HEK293 (cell line): Measurements from ENCODE around the gene ADM5.

Source experiments
- CTCF ChIA-PET: fragments of 350-600 bp; formaldehyde crosslinking; extraction: SDS; loops from one replicate; lab custom pipeline; 2021; ENCODE audit warnings: antibody characterized with exemption; lab: Yijun Ruan, JAX
- POLR2A ChIA-PET: fragments of 300-600 bp; formaldehyde crosslinking; extraction: SDS; loops from one replicate; lab custom pipeline; 2020; ENCODE audit warnings: antibody characterized with exemption, inconsistent platforms; lab: Yijun Ruan, JAX
- H3K27ac ChIP-seq: fragments of 200-500 bp; sonication (Bioruptor generic); 2 replicates; pipeline ENCODE4 v1.5.1; 2014; ENCODE audit warnings: low read depth, low read length, control low read depth, inconsistent platforms; ENCODE audit errors: extremely low read depth
- H3K36me3 ChIP-seq, 2 experiments: fragments of 200-500 bp in 1 of 2; sonication (Bioruptor generic) in 1 of 2; 1 replicate in 1 of 2; 2 replicates in 1 of 2; pipeline ENCODE4 v1.5.1; 2014 to 2017; ENCODE audit warnings: inconsistent platforms in 2 of 2, low read length in 2 of 2; ENCODE audit not compliant: control insufficient read depth in 2 of 2, insufficient read depth in 1 of 2
- H3K4me1 ChIP-seq: fragments of 200-500 bp; sonication (Bioruptor generic); 2 replicates; pipeline ENCODE4 v1.5.1; 2014; ENCODE audit warnings: mild to moderate bottlenecking, low read length, inconsistent platforms; ENCODE audit not compliant: control insufficient read depth, insufficient read depth
- H3K4me3 ChIP-seq: 2 replicates; pipeline ENCODE4 v1.5.1; 2011; ENCODE audit warnings: low read depth, mild to moderate bottlenecking, control low read depth, low read length, moderate library complexity
- H3K9me3 ChIP-seq: fragments of 200-500 bp; sonication (Bioruptor generic); 2 replicates; pipeline ENCODE4 v1.5.1; 2014; ENCODE audit warnings: low read depth, low read length, inconsistent platforms; ENCODE audit not compliant: control insufficient read depth, insufficient read depth
- HIC1 ChIP-seq: fragments of 450-650 bp; formaldehyde crosslinking; IDR thresholded peaks from 2 replicates; pipeline ENCODE4 v1.5.1; 2016; ENCODE audit warnings: missing biosample characterization, missing genetic modification characterization
- HOXD13 ChIP-seq: sonication (generic); formaldehyde crosslinking; IDR thresholded peaks from 2 replicates; pipeline ENCODE4 v1.8.0; 2022; ENCODE audit warnings: missing genetic modification reagents, borderline replicate concordance
- OVOL3 ChIP-seq: fragments of 450-650 bp; formaldehyde crosslinking; IDR thresholded peaks from 2 replicates; pipeline ENCODE4 v1.5.1; 2016; ENCODE audit warnings: missing biosample characterization, missing genetic modification characterization
- PRDM1 ChIP-seq: fragments of 450-650 bp; formaldehyde crosslinking; IDR thresholded peaks from 2 replicates; pipeline ENCODE4; 2016; ENCODE audit warnings: missing biosample characterization, missing genetic modification characterization
- SETDB1 ChIP-seq: IDR thresholded peaks from one replicate; pipeline ENCODE4 v1.6.1; 2017; ENCODE audit warnings: mild to moderate bottlenecking, low read length, moderate library complexity, mixed read lengths; ENCODE audit not compliant: insufficient read length
- SP3 ChIP-seq: fragments of 450-650 bp; formaldehyde crosslinking; IDR thresholded peaks from 2 replicates; pipeline ENCODE4 v1.5.1; 2016; ENCODE audit warnings: missing biosample characterization, missing genetic modification characterization
- TSHZ1 ChIP-seq: fragments of 450-650 bp; formaldehyde crosslinking; IDR thresholded peaks from 2 replicates; pipeline ENCODE4 v1.5.1; 2016; ENCODE audit warnings: missing biosample characterization, missing genetic modification characterization, borderline replicate concordance
- ZBTB17 ChIP-seq: fragments of 450-650 bp; formaldehyde crosslinking; IDR thresholded peaks from 2 replicates; pipeline ENCODE4 v1.5.1; 2016; ENCODE audit warnings: missing biosample characterization, missing genetic modification characterization
- ZNF138 ChIP-seq: fragments of 450-650 bp; formaldehyde crosslinking; IDR thresholded peaks from 2 replicates; pipeline ENCODE4 v1.5.1; 2016; ENCODE audit warnings: missing biosample characterization, missing genetic modification characterization, borderline replicate concordance
- ZNF2 ChIP-seq: fragments of 450-650 bp; formaldehyde crosslinking; IDR thresholded peaks from 2 replicates; pipeline ENCODE4 v1.5.1; 2016; ENCODE audit warnings: missing biosample characterization, missing genetic modification characterization
- ZNF274 ChIP-seq, 2 experiments: fragments of 200-500 bp in 1 of 2; fragments of 450-650 bp in 1 of 2; sonication (Bioruptor generic) in 1 of 2; formaldehyde crosslinking in 1 of 2; IDR thresholded peaks; 2 replicates each; pipeline versions ENCODE4 v1.5.1 to v1.6.1; 2014 to 2016; ENCODE audit warnings: borderline replicate concordance in 1 of 2, inconsistent platforms in 1 of 2, low read length in 1 of 2, missing biosample characterization in 1 of 2, missing genetic modification characterization in 1 of 2
- ZNF366 ChIP-seq: fragments of 450-650 bp; formaldehyde crosslinking; conservative IDR thresholded peaks from 2 replicates; pipeline ENCODE4 v1.5.1; 2016; ENCODE audit warnings: missing biosample characterization, missing genetic modification characterization
- ZNF391 ChIP-seq: fragments of 450-650 bp; formaldehyde crosslinking; IDR thresholded peaks from 2 replicates; pipeline ENCODE4 v1.5.1; 2016; ENCODE audit warnings: low read depth, missing biosample characterization, missing genetic modification characterization, borderline replicate concordance
- ZNF48 ChIP-seq: fragments of 450-650 bp; formaldehyde crosslinking; IDR thresholded peaks from 2 replicates; pipeline ENCODE4 v1.5.1; 2016; ENCODE audit warnings: missing biosample characterization, missing genetic modification characterization
- ZNF530 ChIP-seq: fragments of 450-650 bp; formaldehyde crosslinking; IDR thresholded peaks from 2 replicates; pipeline ENCODE4 v1.5.1; 2016; ENCODE audit warnings: low read depth, missing biosample characterization, missing genetic modification characterization
- ZNF747 ChIP-seq: fragments of 450-650 bp; formaldehyde crosslinking; IDR thresholded peaks from 2 replicates; pipeline ENCODE4 v1.5.1; 2016; ENCODE audit warnings: missing biosample characterization, missing genetic modification characterization
- ZNF785 ChIP-seq: fragments of 450-650 bp; formaldehyde crosslinking; IDR thresholded peaks from 2 replicates; pipeline ENCODE4 v1.5.1; 2016; ENCODE audit warnings: missing biosample characterization, missing genetic modification characterization
- ZXDB ChIP-seq: fragments of 450-650 bp; formaldehyde crosslinking; IDR thresholded peaks from 2 replicates; pipeline ENCODE4 v1.5.1; 2016; ENCODE audit warnings: missing biosample characterization, missing genetic modification characterization
- TF ChIP-seq, protein P1 (sequence below): fragments of 450-650 bp; formaldehyde crosslinking; IDR thresholded peaks from 2 replicates; pipeline ENCODE4 v1.5.1; 2017; ENCODE audit warnings: missing biosample characterization, mild to moderate bottlenecking, missing genetic modification characterization, moderate library complexity
- TF ChIP-seq, protein P2 (sequence below): fragments of 450-650 bp; formaldehyde crosslinking; IDR thresholded peaks from 2 replicates; pipeline ENCODE4 v1.5.1; 2016; ENCODE audit warnings: missing biosample characterization, missing genetic modification characterization
- TF ChIP-seq, protein P3 (sequence below): fragments of 450-650 bp; IDR thresholded peaks from 2 replicates; pipeline ENCODE4 v1.5.1; 2018; ENCODE audit warnings: missing biosample characterization, missing genetic modification characterization

Gene ADM5

DNA sequence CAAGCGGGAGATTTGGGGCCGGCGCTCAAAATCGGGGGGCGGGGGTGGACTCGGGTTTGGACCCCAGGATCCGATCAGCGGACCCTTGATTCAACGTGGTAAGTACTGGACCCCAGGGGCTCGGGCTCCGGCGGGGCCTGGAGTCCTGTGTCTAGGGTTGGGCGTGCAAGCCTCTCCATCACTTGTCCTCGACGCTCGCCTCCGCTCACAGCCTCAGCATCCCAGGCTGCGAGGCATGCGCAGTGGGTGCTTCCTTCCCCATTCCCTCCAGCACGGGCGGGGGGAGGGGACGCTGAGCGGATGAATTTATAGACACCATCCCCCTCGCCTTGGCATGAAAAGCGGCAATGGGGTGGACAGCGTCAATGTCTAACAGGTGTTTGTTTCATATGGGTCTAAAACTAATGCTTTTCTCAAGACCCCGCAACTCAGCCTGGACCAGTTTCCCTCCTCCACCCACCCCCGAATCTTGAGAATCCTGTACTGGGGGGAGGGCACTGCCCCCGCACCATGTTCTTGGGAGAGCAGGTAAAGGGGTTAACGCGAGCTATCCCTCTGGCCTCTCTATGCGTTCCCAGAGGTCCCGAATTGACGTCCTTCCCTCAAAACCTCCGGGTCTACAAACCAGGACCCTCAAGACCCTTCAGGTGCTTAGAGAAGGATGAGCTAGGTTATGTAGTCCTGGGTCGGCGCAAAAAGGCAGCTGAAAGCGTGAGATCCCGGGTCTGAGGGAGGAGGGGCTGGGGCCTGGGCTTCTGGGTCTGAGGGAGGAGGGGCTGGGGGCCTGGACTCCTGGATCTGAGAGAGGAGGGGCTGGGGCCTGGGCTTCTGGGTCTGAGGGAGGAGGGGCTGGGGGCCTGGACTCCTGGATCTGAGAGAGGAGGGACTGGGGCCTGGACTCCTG, 2.1 kb downstream of the ADM5 start (continued):
- TF ChIP-seq ZNF274 (IDR thresholded peaks at IDR 0.05; ENCODE audit: low read length) (no peak), ZNF274 (tag by site-specific recombination; IDR thresholded peaks at IDR 0.05; ENCODE audit: borderline replicate concordance) (no peak), ZNF785 (tag by site-specific recombination) (no peak), HOXD13 (CRISPR knock-in tag) (no peak), ZXDB (no peak), SP3 (tag by site-specific recombination) (0 out of 2 replicates have a peak, but pooled peaks have one; percentile 9), ZBTB17 (no peak), ZNF138 (tag by site-specific recombination) (no peak), PRDM1 (tag by site-specific recombination) (no peak), ZNF2 (no peak), OVOL3 (tag by site-specific recombination) (no peak), TSHZ1 (tag by site-specific recombination) (no peak), SETDB1 (no peak), ZNF747 (tag by site-specific recombination) (no peak), ZNF391 (no peak), ZNF366 (tag by site-specific recombination) (0 out of 2 replicates have a peak, but pooled peaks have one; percentile 27)
- TF ChIP-seq, protein P1, sequence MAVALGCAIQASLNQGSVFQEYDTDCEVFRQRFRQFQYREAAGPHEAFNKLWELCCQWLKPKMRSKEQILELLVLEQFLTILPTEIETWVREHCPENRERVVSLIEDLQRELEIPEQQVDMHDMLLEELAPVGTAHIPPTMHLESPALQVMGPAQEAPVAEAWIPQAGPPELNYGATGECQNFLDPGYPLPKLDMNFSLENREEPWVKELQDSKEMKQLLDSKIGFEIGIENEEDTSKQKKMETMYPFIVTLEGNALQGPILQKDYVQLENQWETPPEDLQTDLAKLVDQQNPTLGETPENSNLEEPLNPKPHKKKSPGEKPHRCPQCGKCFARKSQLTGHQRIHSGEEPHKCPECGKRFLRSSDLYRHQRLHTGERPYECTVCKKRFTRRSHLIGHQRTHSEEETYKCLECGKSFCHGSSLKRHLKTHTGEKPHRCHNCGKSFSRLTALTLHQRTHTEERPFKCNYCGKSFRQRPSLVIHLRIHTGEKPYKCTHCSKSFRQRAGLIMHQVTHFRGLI (tag by site-specific recombination): peak; percentile 73
- TF ChIP-seq, protein P2, sequence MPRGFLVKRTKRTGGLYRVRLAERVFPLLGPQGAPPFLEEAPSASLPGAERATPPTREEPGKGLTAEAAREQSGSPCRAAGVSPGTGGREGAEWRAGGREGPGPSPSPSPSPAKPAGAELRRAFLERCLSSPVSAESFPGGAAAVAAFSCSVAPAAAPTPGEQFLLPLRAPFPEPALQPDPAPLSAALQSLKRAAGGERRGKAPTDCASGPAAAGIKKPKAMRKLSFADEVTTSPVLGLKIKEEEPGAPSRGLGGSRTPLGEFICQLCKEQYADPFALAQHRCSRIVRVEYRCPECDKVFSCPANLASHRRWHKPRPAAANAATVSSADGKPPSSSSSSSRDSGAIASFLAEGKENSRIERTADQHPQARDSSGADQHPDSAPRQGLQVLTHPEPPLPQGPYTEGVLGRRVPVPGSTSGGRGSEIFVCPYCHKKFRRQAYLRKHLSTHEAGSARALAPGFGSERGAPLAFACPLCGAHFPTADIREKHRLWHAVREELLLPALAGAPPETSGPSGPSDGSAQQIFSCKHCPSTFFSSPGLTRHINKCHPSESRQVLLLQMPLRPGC (tag by site-specific recombination): no peak
- TF ChIP-seq, protein P3, sequence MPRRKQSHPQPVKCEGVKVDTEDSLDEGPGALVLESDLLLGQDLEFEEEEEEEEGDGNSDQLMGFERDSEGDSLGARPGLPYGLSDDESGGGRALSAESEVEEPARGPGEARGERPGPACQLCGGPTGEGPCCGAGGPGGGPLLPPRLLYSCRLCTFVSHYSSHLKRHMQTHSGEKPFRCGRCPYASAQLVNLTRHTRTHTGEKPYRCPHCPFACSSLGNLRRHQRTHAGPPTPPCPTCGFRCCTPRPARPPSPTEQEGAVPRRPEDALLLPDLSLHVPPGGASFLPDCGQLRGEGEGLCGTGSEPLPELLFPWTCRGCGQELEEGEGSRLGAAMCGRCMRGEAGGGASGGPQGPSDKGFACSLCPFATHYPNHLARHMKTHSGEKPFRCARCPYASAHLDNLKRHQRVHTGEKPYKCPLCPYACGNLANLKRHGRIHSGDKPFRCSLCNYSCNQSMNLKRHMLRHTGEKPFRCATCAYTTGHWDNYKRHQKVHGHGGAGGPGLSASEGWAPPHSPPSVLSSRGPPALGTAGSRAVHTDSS: no peak

- ChIA-PET POLR2A (no interaction called here), CTCF (interaction anchor here (1.1 to 1.7 kb wide), 2 partner anchors 8 to 20 kb away, joined by 5 read pairs; no protein-coding TSS in a partner anchor)
- no peaks in the 10 kb centered on the region for H3K9me3 ChIP-seq
- H3K4me3 ChIP-seq: no peak overlapping the region
- no peak overlapping the region for H3K27ac ChIP-seq
- H3K4me1 ChIP-seq: peaks cover 8% of the 10 kb centered on the region
- TF ChIP-seq ZNF48 (tag by site-specific recombination) (no peak), HIC1 (tag by site-specific recombination) (no peak), ZNF530 (tag by site-specific recombination) (no peak)
- H3K36me3 ChIP-seq: peaks cover 0 to 19% of the 10 kb centered on the region in 2 experiments; a peak in 2 of 3 replicates
These were observed 2.7 kb downstream of the ADM5 start for GRCh38 chr19:49692147-49692506.
